Inflammatory macrophage (primary cell): ENCODE data around the gene SENP3.
A peak's percentile ranks its signal among the peaks of the same experiment; 100 is the strongest.
"Not testable (repeated sequence)": the region's sequence is repeated elsewhere in the genome, so short reads cannot be mapped to it uniquely, and the experiment has no call there.

ENCODE experiments used
- DNase-seq, 2 donors: peaks; one replicate each; pipeline ENCODE4 v3.0.0-alpha.2; 2020 to 2022

The SENP3 gene

DNA sequence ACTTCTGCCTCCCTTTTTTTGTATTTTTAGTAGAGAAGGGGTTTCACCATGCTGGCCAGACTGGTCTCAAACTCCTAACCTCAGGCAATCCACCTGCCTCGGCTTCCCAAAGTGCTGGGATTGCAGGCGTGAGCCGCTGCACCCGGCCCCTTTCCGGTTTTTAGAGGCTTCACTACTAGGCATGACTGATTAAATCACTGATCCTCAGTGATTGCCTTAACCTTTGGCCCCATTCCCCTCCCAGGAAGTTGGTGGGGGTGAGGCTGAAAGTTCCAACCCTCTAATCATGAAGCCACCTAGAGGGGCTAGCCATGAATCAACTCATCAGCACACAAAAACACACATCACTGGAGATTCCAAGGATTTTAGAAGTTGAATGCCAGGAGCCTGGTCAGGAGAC is 35.8 kb downstream of the SENP3 start:
- DNase-seq = not testable (repeated sequence)

DNA sequence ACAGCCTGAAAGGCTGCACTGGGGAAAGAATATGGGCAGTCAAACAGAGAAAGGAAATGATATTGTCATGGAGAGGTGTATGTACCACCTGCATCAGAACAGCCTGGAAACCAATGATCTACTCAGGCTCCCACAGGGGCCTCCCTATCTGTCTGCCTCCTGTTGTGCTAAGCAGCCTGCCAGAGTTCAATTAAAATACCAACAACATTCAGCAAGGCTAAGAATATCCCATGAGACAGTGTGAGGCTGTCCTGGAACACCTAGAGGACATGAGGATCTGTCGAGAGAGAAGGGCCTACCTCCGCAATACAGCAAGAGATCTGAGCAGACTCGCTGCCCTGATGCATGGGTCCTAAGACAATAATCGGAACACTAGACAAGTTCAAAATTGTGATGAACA is 44.6 kb downstream of the SENP3 start:
- no peak for DNase-seq

GRCh38 chr17:7610641-7611040 is 48.9 kb downstream of the SENP3 start:
- no peak for DNase-seq

DNA sequence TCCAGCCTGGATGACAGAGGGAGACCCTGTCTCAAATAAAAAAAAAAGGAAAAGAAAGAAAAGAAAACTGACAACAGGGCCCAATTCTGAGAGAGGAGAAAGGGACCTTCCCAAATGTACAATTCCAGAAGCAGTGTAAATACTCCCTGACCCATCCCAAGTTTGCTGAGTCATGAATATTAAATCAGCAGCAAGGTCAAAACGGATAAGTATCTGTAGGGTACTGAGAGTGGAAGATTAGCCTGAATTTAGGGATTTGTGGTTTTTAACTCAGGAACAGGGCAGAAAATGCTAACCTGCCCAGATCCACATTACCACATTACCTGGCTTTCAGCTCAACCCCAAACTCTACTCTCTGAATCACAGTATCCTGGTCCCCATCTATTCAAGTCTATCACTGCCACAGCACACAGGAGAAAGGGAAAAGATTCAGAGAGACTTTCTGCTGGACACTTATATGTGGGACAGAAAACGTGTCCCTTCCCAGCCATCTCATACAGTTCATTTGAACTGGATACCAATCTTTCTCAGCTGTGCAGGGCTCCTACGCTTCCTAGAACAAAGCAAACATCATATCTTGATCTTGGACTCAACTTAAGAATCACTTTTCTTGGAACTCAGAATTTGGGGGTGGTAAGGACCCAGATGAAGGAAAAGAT is 50.0 kb downstream of the SENP3 start:
- DNase-seq = no peak

GRCh38 chr17:7612294-7612640 is 50.5 kb downstream of the SENP3 start:
- no peak for DNase-seq

DNA sequence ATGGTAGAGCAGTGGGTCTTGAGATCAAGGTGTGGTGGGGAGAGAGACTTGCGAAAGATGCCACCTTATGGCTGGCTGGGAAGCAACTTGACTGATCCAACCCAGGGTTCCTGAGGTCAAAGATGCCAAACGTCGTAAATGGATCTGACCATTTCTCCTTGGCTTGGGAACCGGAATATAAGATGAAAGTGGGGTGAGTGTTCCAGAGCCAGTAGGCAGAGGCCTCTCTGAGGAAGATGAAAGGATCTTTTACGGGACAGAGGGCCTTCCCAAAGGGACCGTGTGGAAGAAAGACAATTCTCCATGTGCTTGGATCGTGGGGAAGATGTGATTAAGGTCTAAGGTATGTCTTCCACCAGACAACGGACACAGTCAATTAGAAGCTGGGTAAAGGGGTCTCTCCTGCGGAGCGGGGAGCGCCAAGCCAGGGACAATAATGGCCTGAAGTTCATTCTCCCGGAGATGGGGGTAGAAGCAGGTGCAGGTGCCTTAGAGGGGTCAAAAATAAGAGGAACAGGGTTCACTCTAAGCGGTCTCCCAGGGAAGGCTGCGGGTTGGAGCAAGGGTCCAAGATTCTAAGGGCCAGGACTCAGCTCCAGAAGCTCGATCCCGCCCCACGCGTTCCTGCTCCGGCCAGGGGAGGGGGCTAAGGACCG is 52.2 kb downstream of the SENP3 start:
- no peak for DNase-seq

DNA sequence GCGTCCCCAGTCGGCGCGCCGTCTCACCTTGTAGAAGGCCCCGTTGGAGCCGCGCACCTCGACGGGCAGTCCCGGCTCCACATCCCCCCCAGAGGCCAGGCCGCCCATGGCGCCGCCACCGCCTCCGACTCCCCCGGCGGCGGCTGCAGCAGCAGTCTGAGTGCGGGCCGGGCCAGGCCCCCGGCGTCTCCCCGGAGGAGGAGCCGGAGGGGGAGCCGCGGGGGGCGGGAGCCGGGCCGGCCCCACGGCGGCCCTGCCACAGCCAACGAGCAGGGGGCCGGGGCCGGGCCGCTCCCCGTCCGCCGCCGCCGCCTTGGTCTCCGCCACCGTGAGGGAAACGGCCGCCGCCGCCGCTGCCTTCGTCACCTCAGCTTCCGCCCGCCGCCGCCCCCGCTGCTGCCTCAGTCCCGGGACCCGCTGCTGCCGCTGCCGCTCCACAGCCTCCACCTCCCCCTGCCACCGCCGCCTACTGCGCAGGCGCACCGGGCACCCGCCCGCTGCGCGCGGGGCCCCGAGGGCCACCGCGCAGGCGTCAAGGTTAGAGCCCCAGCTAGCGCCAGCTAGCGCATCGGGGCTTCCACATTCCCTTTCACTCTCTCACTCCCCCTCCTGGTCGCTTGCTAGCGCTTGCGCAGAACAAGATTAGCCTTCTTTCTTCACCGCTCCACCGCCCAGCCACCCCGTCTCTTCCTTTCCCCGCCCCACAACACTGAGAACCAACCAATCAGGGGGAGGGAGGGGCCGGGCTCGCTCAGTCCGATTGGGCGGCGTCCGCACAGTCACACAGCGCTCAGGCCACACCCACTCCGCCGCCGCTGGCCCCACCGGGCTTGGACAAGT is 52.9 kb downstream of the SENP3 start, which contains the start of gene FXR2:
TSS of gene FXR2 (minus strand) at position 473 of the 840 bp plus-strand sequence. CDS start at position 108, 365 bp downstream.
- peak; percentile 99 to 100 for DNase-seq

- DNase-seq = no peak
Measured at GRCh38 chr17:7615265-7615747, 53.6 kb downstream of the SENP3 start.

DNA sequence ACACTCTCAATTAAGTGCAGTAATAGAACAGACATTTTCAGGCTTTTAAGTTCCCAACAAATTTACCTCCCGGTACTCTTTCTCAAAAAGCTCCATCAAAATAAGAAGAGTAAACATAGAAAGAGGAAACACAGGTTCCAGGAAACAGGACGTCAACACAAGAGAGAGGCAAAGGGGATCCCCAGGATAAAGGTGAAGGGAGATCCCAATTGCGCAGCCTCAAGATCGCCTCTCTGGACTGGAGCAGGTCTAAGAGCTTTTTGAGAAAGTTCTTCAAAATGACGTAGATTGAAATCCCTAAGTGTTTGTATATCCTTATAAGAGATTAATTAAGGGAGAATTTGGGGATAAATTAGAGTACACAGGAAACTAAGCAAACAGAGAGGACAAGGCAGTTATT is 56.9 kb downstream of the SENP3 start:
- no peak for DNase-seq

GRCh38 chr17:7620835-7621234 is 59.1 kb downstream of the SENP3 start:
- no peak for DNase-seq
